ENCODE measurements around the gene NLRP13. TPM values are rescaled to one million over a fixed set of nuclear protein-coding genes. Genes with fewer than 3 reads are reported as not detected.

Gene NLRP13
- total and polyA plus RNA-seq, 2 of the 4 experiments (the other 2 are of a cell fraction) = not detected

- ChIA-PET POLR2A (ENCODE audit: unreplicated experiment) (no interaction called here), CTCF (no interaction called here)
- Histone ChIP-seq H2AK5ac (ENCODE audit: low read depth, low read length) (no peak overlapping the region), H3K9me1 (ENCODE audit: insufficient read depth, low read length) (no peaks in the 10 kb centered on the region), H3K27me3 (ENCODE audit: control insufficient read depth, insufficient read depth, low read length) (no peaks in the 10 kb centered on the region), H3K4me3 (ENCODE audit: insufficient read depth, low read depth, low read length) (no peak overlapping the region), H2BK120ac (ENCODE audit: low read depth, low read length) (no peak overlapping the region), H4K8ac (ENCODE audit: low read depth in 2 of 2, low read length in 2 of 2) (no peak overlapping the region), H4K20me1 (ENCODE audit: insufficient read depth, low read length) (no peaks in the 10 kb centered on the region), H3K36me3 (ENCODE audit: control insufficient read depth, insufficient read depth, low read length) (no peaks in the 10 kb centered on the region), H2BK5ac (ENCODE audit: low read depth, low read length, poor library complexity, severe bottlenecking) (no peak overlapping the region), H3K4me1 (ENCODE audit: control insufficient read depth, insufficient read depth, low read length) (no peaks in the 10 kb centered on the region), H3K27ac (ENCODE audit: insufficient read depth, low read length) (no peak overlapping the region), H3K18ac (ENCODE audit: low read depth, low read length) (no peak overlapping the region), H3K14ac (replicated peaks; ENCODE audit: low read depth, low read length) (no peak overlapping the region), H2BK15ac (ENCODE audit: low read depth, low read length) (no peak overlapping the region), H4K5ac (ENCODE audit: low read depth, low read length) (no peak overlapping the region), H3K23ac (ENCODE audit: low read depth, low read length) (no peak overlapping the region), H4K91ac (ENCODE audit: insufficient read depth, low read depth, low read length) (no peak overlapping the region), H2BK20ac (ENCODE audit: low read depth, low read length) (no peak overlapping the region), H3K79me1 (ENCODE audit: low read depth in 1 of 2, low read length in 2 of 2) (no peaks in the 10 kb centered on the region), H3K9ac (ENCODE audit: low read depth, low read length) (no peak overlapping the region), H3K56ac (ENCODE audit: extremely low read depth, insufficient read depth, low read length) (no peak overlapping the region), H3K4me2 (ENCODE audit: low read depth, low read length) (no peak overlapping the region), H2AK9ac (replicated peaks; ENCODE audit: low read depth, low read length, poor library complexity) (no peak overlapping the region), H3K4ac (ENCODE audit: low read depth, low read length) (no peak overlapping the region), H3K9me3 (ENCODE audit: control insufficient read depth, insufficient read depth, low read length) (peaks cover 25% of the 10 kb centered on the region), H2AFZ (replicated peaks; ENCODE audit: low read length, poor library complexity) (no peak overlapping the region)
- no TSS peak for BruUV-seq (replicated peaks)
- dilution Hi-C loops (cut with HindIII; ENCODE audit: low sequenced_read_pairs, unreplicated experiment) (no loop called here), intact Hi-C loops (cut with micrococcal nuclease) (no loop called here), in situ Hi-C loops (cut with MboI; ENCODE audit: low sequenced_read_pairs) (no loop called here)
- TF ChIP-seq CTCF (conservative IDR thresholded peaks at IDR 0.05; ENCODE audit: low read depth, low read length) = no peak
- no peak for TF ChIP-seq RCOR1 (IDR thresholded peaks at IDR 0.05; ENCODE audit: insufficient replicate concordance, low read length)
- TF ChIP-seq MAFK (IDR thresholded peaks at IDR 0.05; ENCODE audit: low read depth, low read length) = no peak
- no peak for TF ChIP-seq MAZ (IDR thresholded peaks at IDR 0.05; ENCODE audit: borderline replicate concordance, low read depth, low read length)
- no peak for TF ChIP-seq ELK1 (IDR thresholded peaks at IDR 0.05; ENCODE audit: borderline replicate concordance, low read depth, low read length)
- no peak for TF ChIP-seq RAD21 (IDR thresholded peaks at IDR 0.05; ENCODE audit: low read length)
- TF ChIP-seq FOS (IDR thresholded peaks at IDR 0.05; ENCODE audit: low read depth, low read length) = no peak
- TF ChIP-seq RFX5 (IDR thresholded peaks at IDR 0.05; ENCODE audit: low read depth, low read length) = no peak
- TF ChIP-seq NFE2L2 (IDR thresholded peaks at IDR 0.05; ENCODE audit: low read depth, low read length) = no peak
- no peak for TF ChIP-seq SMC3 (IDR thresholded peaks at IDR 0.05; ENCODE audit: low read depth, low read length)
- no peak for TF ChIP-seq CEBPB (IDR thresholded peaks at IDR 0.05; ENCODE audit: low read depth, low read length)
- no peak for DNase-seq
- ATAC-seq (ENCODE audit: low read depth) = no peak
- 65% methylated on average over 9 of the region's 11 CpGs; no CpG with 5 or more reads in 1 of the 2 experiments for WGBS, 2 experiments (ENCODE audit: extremely low coverage in 2 of 2, insufficient read length in 1 of 2)
Observed at GRCh38 chr19:55870736-55871135, 61.4 kb downstream of the NLRP13 start.
